Ectodermal cell (in vitro differentiated cells): ENCODE results near the gene ABR.

Experiments used
- H3K27ac ChIP-seq: 2 replicates; pipeline ENCODE4 v1.7.0; 2013; ENCODE audit warnings: mild to moderate bottlenecking, low read depth, low read length; ENCODE audit not compliant: insufficient read depth, poor library complexity, severe bottlenecking
- H3K27me3 ChIP-seq: 2 replicates; pipeline ENCODE4 v1.7.0; 2013; ENCODE audit warnings: mild to moderate bottlenecking, low read length; ENCODE audit not compliant: insufficient read depth, control insufficient read depth, poor library complexity, severe bottlenecking
- H3K36me3 ChIP-seq: one replicate; pipeline ENCODE4 v1.7.0; 2013; ENCODE audit warnings: low read length; ENCODE audit not compliant: control insufficient read depth, insufficient read depth
- H3K4me1 ChIP-seq: one replicate; pipeline ENCODE4 v1.7.0; 2013; ENCODE audit warnings: low read length; ENCODE audit not compliant: control insufficient read depth, insufficient read depth
- H3K4me3 ChIP-seq: 2 replicates; pipeline ENCODE4 v1.7.0; 2013; ENCODE audit warnings: low read depth, low read length, control low read depth; ENCODE audit not compliant: insufficient read depth
- H3K9me3 ChIP-seq: 2 replicates; pipeline ENCODE4 v1.7.0; 2013; ENCODE audit warnings: mild to moderate bottlenecking, low read length, moderate library complexity; ENCODE audit not compliant: control insufficient read depth
- WGBS, 2 experiments: methylation state at CpG; one replicate each; pipeline ENCODE4 v1.1.7; 2013; ENCODE audit warnings: missing lambda C conversion rate in 2 of 2; 5-methylcytosine and 5-hydroxymethylcytosine counted together

Gene ABR

DNA sequence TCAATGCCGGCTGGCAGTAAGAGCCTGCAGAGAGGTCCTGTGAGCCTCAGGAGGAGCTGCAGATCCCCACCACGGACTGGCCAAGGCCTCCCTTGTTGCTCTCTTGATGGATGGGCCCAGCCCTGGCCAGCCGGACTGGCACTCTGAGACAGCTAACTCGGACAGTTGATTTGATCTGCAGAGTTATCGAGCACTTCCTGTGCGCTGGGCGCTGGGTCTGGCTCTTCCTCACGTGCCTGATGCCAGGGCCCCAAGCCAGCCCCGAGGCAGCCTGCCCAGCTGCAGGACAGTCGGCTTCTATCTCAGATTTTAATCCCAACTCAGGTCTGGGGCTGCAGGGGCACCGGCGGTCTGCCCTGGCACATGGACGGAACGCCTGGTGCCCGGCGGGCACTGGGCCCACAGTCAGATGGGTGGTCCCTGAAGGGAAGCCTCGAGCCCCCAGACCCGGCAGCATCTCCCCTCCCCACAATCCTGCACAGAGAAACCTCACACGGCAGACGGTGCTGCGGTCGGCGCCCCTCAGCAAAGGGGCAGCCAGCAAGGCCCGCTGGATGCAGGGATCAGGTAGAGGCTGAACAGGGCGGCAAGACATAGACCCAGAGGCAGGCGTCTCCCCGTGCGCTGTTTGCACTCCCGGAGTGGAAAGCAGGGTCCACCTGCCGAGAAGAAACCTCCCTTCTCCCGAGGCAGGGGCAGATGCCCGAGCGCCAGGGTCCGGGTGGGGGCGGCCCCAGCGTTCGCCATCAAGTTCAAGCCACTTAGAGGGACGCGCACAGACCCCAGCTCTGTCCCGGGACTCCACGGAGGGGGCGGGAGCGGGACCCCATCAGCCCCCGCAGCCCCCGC, 148.9 kb downstream of the ABR start:
- WGBS, 2 experiments = 45 to 46% methylated on average over 45 of the region's 45 CpGs

DNA sequence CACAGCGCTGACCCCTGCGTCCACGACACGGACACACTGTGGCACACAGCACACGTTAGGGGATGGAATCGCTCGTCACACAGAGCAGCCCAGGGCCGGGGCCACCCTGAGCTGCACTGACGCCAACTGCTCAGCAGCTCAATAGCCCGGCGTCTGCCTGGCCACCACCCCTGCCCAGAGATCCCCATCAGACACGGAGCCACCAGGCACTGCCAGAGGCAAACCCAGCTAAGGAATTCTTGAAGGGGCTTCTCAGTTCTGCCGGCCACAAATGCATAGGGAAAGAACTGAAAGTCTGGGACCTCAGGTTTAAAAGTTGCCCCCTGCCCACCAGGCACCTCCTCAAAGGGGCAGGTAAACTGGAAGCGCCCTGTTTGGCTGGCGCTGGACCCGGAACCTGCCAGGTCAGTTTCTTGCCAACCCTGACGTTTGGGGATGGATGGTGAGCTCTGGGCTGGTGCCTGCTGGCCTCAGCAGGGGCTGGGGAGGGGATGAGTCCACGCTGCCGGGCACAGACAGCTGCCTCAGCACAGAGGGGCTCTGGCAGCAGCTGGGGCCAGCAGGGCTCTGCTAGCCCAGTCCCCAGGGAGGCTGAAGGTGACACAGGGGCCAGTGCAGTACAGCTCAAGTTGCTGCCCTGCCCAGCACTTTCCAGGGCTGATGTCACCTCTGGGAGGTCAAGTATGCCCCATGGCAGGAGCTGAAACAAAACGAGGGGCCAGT, 149.7 kb downstream of the ABR start:
- H3K4me3 ChIP-seq = no peak overlapping the region

More for the DNA sequence above, 148.9 kb downstream of the ABR start:
- peaks cover 28% of the 10 kb centered on the region for H3K27me3 ChIP-seq
- no peak overlapping the region for H3K27ac ChIP-seq
- H3K4me1 ChIP-seq = peaks cover 9% of the 10 kb centered on the region
- H3K4me3 ChIP-seq = no peak overlapping the region
- H3K36me3 ChIP-seq = no peaks in the 10 kb centered on the region
- no peaks in the 10 kb centered on the region for H3K9me3 ChIP-seq

DNA sequence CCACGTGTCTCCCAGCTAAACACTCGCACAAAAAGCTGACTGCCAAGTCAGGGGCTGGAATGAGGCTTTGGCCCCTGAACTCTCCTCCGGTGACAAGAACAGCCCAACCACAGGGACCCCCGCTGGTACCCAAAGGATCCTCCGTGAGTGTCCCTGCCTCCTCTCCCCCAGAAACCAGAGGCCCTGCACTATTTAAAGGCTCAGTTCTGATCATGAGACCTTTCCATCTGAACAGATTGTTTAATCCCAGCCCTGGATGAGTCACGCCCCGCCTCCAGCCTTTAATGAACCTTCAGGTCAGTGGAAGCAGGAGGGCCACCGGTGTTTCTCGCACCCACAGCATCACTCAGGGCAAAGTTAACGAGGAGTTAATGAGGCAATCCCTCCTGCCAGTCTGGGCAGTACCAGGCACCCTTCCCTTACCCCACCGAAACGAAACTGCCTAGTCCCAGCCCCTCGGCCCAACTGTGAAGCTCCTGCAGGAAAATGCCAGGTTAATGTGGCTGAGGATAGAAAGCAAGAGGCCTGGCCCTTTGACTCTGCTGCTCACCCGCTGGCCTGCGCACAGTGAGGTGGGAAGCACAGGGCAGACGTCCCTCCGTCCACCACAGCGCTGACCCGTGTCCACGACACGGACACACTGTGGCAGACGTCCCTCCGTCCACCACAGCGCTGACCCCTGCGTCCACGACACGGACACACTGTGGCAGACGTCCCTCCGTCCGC, 150.4 kb downstream of the ABR start:
- H3K4me3 ChIP-seq = no peak overlapping the region

More for the DNA sequence above, 149.7 kb downstream of the ABR start:
- Histone ChIP-seq H3K36me3 (no peaks in the 10 kb centered on the region), H3K4me1 (peaks cover 5% of the 10 kb centered on the region), H3K9me3 (no peaks in the 10 kb centered on the region), H3K27ac (no peak overlapping the region), H3K27me3 (peaks cover 28% of the 10 kb centered on the region)
- WGBS, 2 experiments = 87 to 88% methylated on average over 20 of the region's 20 CpGs

DNA sequence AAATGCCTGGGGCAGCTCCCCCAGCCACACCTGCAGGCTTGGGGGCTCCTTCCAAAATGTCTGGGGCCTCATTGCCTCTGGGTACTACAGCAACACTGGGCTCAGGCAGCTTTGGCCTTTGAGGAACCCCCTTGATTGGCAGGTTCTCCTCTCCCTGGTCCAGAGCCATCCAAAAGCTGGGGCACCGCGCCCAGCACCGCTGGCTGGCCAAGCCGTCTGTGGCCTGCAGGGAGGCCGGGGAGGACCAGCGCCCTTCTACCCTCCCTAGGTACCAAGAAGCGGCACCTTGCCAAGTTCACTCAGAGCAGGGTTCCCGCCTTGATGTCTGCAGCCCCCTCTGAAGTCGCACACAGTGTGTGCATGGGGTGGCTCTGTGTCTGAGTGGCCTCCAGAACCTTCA, 152.7 kb downstream of the ABR start:
- 95 to 96% methylated on average over 9 of the region's 9 CpGs for WGBS, 2 experiments
- no peaks in the 10 kb centered on the region for H3K36me3 ChIP-seq
- H3K4me1 ChIP-seq = peaks cover 1% of the 10 kb centered on the region
- no peak overlapping the region for H3K4me3 ChIP-seq
- H3K27ac ChIP-seq = no peak overlapping the region
- no peaks in the 10 kb centered on the region for H3K9me3 ChIP-seq
- peaks cover 16% of the 10 kb centered on the region for H3K27me3 ChIP-seq

More for the DNA sequence above, 150.4 kb downstream of the ABR start:
- peaks cover 5% of the 10 kb centered on the region for H3K4me1 ChIP-seq
- H3K36me3 ChIP-seq = no peaks in the 10 kb centered on the region
- H3K27ac ChIP-seq = no peak overlapping the region
- 83 to 84% methylated on average over 30 of the region's 30 CpGs for WGBS, 2 experiments
- H3K9me3 ChIP-seq = no peaks in the 10 kb centered on the region
- H3K27me3 ChIP-seq = peaks cover 28% of the 10 kb centered on the region

DNA sequence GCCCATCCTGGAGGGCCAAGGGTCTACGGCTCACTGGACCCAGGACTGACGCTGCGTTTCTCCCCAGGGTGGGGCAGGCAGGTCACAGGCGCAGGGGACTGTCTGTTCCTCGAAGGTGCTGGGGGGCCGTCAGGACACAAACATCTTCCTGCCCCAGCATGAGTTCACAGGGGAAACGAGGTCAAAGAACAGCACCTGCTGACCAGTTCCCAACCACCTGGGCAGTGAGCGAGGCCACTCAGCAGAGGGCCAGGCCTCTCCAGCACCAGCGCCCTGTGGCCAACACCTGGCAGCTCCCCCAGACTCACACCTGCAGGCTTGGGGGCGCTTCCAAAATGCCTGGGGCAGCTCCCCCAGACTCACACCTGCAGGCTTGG, 153.2 kb downstream of the ABR start:
- Histone ChIP-seq H3K27ac (no peak overlapping the region), H3K27me3 (peaks cover 12% of the 10 kb centered on the region), H3K9me3 (no peaks in the 10 kb centered on the region), H3K4me1 (no peaks in the 10 kb centered on the region), H3K4me3 (no peak overlapping the region), H3K36me3 (no peaks in the 10 kb centered on the region)
- WGBS, 2 experiments = 93% methylated on average over 10 of the region's 10 CpGs

DNA sequence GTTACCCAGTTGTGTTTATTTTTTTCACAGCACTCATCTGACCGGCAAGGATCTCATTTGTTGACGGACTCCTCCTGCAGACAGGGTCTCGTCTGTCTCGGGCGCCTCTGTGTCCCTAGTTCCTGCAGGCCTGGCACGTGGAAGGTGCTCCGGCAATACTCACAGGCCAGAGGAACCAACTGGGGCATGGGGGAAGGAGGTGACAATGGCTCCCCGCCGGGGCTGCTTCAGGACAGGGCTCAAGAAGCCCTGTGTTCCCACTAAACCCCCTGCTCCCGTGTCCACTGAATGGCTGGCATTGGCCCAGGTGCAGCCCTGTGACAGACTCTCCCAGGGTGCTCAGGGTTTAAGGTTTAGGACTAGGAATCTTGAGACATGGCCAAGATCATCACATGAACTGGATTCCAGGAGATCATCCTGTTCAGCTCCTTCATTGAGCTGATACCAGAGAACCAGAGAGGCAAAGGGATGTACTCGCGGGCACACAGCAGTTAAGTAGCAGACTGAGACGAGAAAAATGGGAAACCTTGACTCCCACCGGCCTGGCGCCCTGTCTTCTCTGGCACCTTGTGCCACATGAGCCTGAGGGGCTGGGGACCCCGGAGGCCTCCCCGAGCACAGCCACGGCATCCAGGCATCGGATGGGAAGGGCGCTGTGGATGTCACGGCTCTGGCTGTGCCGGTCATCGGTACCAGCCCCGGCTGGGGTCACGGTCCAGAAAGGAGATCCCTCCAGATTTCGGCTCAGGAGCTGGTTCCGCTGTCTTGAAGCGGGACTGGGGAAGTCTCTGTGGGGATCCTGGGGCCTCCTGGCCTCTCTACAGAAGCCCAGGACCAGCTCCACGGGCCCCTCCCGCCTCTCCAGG, 153.8 kb downstream of the ABR start:
- Histone ChIP-seq H3K36me3 (no peaks in the 10 kb centered on the region), H3K4me3 (no peak overlapping the region), H3K9me3 (no peaks in the 10 kb centered on the region), H3K4me1 (no peaks in the 10 kb centered on the region), H3K27me3 (peaks cover 6% of the 10 kb centered on the region), H3K27ac (no peak overlapping the region)
- WGBS, 2 experiments = 88% methylated on average over 30 of the region's 30 CpGs

DNA sequence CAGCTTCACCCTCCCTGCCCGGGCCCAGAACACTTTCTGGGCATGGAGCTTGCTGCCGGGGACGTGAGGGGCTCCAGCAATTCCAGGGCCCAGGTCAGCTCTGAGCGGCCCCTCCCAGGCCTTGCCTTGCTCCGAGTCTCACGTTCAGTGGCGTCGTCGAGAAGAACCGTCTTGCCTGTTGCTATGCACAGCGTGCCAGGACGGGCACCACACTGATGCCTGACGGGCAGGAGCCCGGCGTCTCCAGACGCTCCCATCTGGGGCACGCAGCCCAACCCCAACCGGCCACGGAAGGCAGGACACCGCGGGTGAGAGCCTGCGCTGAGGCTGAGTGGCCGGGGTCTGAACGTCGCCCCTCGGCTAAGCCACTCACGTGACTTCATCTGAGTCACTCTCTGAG, 155.7 kb downstream of the ABR start:
- Histone ChIP-seq H3K36me3 (no peaks in the 10 kb centered on the region), H3K4me1 (no peaks in the 10 kb centered on the region), H3K4me3 (no peak overlapping the region), H3K9me3 (no peaks in the 10 kb centered on the region), H3K27me3 (no peaks in the 10 kb centered on the region), H3K27ac (no peak overlapping the region)
- 91% methylated on average over 27 of the region's 27 CpGs for WGBS, 2 experiments

DNA sequence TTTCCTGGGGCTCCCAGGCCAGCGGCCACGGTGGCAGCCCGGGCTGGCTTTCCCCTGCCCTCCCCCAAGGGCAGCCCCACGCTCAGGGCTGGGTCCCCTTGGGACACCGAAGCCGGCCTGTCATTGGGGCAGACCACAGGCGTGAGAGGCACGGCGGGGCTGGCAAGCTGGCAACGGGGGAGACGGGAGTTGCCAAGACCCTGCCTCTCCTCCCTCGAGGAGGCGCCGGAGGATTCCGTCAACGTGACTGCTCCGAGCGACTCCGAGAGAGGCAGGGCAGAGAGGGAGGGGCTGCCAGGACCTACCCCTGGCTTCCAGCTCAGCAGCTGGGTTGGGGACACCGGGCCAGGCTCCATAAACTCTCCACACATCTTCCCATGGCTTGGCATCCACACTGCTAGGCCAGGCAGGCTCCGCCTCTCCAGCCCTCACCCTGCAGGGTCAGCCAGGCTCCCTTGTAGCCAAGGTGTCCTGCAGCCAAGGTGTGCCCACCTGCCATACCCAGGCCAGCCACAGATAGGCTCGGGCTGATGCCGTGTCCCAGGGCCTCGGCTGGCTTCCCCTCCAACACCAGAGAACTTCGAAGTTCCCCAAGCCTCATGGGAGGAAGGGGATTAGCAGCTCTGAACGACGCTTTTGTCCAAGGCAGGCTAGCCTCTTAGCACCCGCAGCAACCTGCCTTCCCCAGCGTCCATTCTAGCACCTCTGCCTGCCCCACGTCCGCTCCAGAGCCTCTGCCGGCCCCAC, 157.3 kb downstream of the ABR start:
- Histone ChIP-seq H3K4me1 (no peaks in the 10 kb centered on the region), H3K9me3 (no peaks in the 10 kb centered on the region), H3K27ac (no peak overlapping the region), H3K36me3 (no peaks in the 10 kb centered on the region), H3K4me3 (no peak overlapping the region), H3K27me3 (no peaks in the 10 kb centered on the region)
- WGBS, 2 experiments = 86 to 91% methylated on average over 32 of the region's 32 CpGs

DNA sequence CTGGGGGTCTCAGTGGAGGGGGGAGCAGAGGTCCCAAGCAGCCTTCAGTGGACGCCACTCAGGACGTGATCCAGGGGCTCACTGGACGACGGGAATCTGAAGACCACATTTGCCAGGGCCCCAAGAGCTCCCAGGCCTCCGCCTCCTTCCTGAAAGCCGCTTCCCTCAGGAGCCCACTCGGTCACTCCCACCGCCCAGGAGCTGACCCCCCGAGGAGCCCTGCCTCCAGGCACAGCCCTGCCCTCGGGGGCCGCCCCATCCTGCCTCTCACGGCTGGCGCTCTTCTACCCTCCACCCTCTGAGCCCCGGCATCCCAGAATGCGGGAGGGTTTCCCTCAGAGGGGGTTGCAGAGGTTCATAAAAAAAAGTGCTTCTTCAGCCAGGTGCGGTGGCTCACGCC, 158.6 kb downstream of the ABR start:
- Histone ChIP-seq H3K27me3 (no peaks in the 10 kb centered on the region), H3K27ac (no peak overlapping the region), H3K4me1 (no peaks in the 10 kb centered on the region), H3K36me3 (no peaks in the 10 kb centered on the region), H3K4me3 (no peak overlapping the region), H3K9me3 (no peaks in the 10 kb centered on the region)
- 88 to 90% methylated on average over 17 of the region's 17 CpGs for WGBS, 2 experiments
